Liver (tissue), 9 donors: ENCODE data around the gene CDH23. TPM values are rescaled to one million over a fixed set of nuclear protein-coding genes. Genes with fewer than 3 reads are reported as not detected.

Experiments
- DNase-seq: peaks from one replicate; pipeline ENCODE4 v3.0.0-alpha.2; 2017; ENCODE audit warnings: low spot score
- H3K27ac ChIP-seq, 2 donors: one replicate each; pipeline ENCODE4 v1.7.0; 2013; ENCODE audit warnings: inconsistent platforms in 2 of 2, low read length in 2 of 2, control low read depth in 1 of 2, low read depth in 1 of 2, mild to moderate bottlenecking in 1 of 2
- H3K27me3 ChIP-seq, 4 donors: one replicate each; pipeline versions ENCODE4 v1.6.1 to v1.7.0; 2013; ENCODE audit warnings: low read length in 3 of 4, inconsistent platforms in 1 of 4, mild to moderate bottlenecking in 1 of 4, moderate library complexity in 1 of 4; ENCODE audit not compliant: control insufficient read depth in 4 of 4, insufficient read depth in 4 of 4
- H3K36me3 ChIP-seq, 4 donors: one replicate each; pipeline versions ENCODE4 v1.6.1 to v1.7.0; 2013; ENCODE audit warnings: low read length in 3 of 4, mild to moderate bottlenecking in 3 of 4, low read depth in 1 of 4, moderate library complexity in 1 of 4; ENCODE audit not compliant: control insufficient read depth in 4 of 4, insufficient read depth in 3 of 4
- H3K4me1 ChIP-seq, 4 donors: one replicate each; pipeline versions ENCODE4 v1.6.1 to v1.7.0; 2013; ENCODE audit warnings: low read length in 3 of 4, mild to moderate bottlenecking in 3 of 4, moderate library complexity in 1 of 4; ENCODE audit not compliant: control insufficient read depth in 4 of 4, insufficient read depth in 4 of 4
- H3K4me3 ChIP-seq, 3 donors: one replicate each; pipeline versions ENCODE4 v1.6.1 to v1.7.0; 2013; ENCODE audit warnings: low read length in 3 of 3, control low read depth in 1 of 3, low read depth in 1 of 3, mild to moderate bottlenecking in 1 of 3
- H3K9ac ChIP-seq, 2 donors: one replicate each; pipeline ENCODE4 v1.7.0; 2013; ENCODE audit warnings: low read length in 2 of 2, mild to moderate bottlenecking in 2 of 2, moderate library complexity in 2 of 2, control low read depth in 1 of 2, low read depth in 1 of 2
- H3K9me3 ChIP-seq, 4 donors: one replicate each; pipeline versions ENCODE4 v1.6.1 to v1.7.0; 2013; ENCODE audit warnings: low read length in 3 of 4; ENCODE audit not compliant: control insufficient read depth in 4 of 4
- CTCF ChIP-seq: fragments of 150-350 bp; IDR thresholded peaks from 2 replicates; pipeline ENCODE4 v1.5.1; 2017; ENCODE audit warnings: improper control_type of control experiment, low read depth, low read length; ENCODE audit not compliant: missing input control
- EGR1 ChIP-seq, 2 donors: IDR thresholded peaks; 2 replicates each; pipeline ENCODE4 v1.6.1; 2016 to 2018; ENCODE audit warnings: antibody characterized with exemption in 2 of 2, low read depth in 2 of 2
- FOXA1 ChIP-seq: IDR thresholded peaks from 2 replicates; pipeline ENCODE4 v1.6.1; 2016; ENCODE audit warnings: antibody characterized with exemption
- FOXA2 ChIP-seq: IDR thresholded peaks from 2 replicates; pipeline ENCODE4 v1.6.1; 2016; ENCODE audit warnings: antibody characterized with exemption
- GABPA ChIP-seq, 2 donors: IDR thresholded peaks in 1 of 2; conservative IDR thresholded peaks in 1 of 2; 2 replicates each; pipeline ENCODE4 v1.6.1; 2016; ENCODE audit warnings: antibody characterized with exemption in 2 of 2, mild to moderate bottlenecking in 1 of 2, moderate library complexity in 1 of 2
- HNF4G ChIP-seq: IDR thresholded peaks from 2 replicates; pipeline ENCODE4 v1.6.1; 2016; ENCODE audit warnings: antibody characterized with exemption
- NR2F2 ChIP-seq: IDR thresholded peaks from 2 replicates; pipeline ENCODE4 v1.6.1; 2016; ENCODE audit warnings: antibody characterized with exemption
- RAD21 ChIP-seq, 2 donors: IDR thresholded peaks; 2 replicates each; pipeline ENCODE4 v1.6.1; 2016; ENCODE audit warnings: antibody characterized with exemption in 2 of 2, mild to moderate bottlenecking in 2 of 2
- REST ChIP-seq: IDR thresholded peaks from 2 replicates; pipeline ENCODE4 v1.6.1; 2016; ENCODE audit warnings: antibody characterized with exemption, mild to moderate bottlenecking
- SP1 ChIP-seq: IDR thresholded peaks from 2 replicates; pipeline ENCODE4 v1.6.1; 2018; ENCODE audit warnings: antibody characterized with exemption, mild to moderate bottlenecking
- TAF1 ChIP-seq: conservative IDR thresholded peaks from 2 replicates; pipeline ENCODE4 v1.6.1; 2016; ENCODE audit warnings: antibody characterized with exemption, mild to moderate bottlenecking
- YY1 ChIP-seq: IDR thresholded peaks from 2 replicates; pipeline ENCODE4 v1.6.1; 2016; ENCODE audit warnings: antibody characterized with exemption, mild to moderate bottlenecking
- WGBS: extraction: QIAGEN DNeasy Blood & Tissue Kit; methylation state at CpG from one replicate; pipeline ENCODE4 v1.1.7; 2013; 5-methylcytosine and 5-hydroxymethylcytosine counted together
- polyA plus RNA-seq, 2 donors: library from polyadenylated mRNA; stranded (reverse) in 1 of 2; unstranded in 1 of 2; fragments of 200-250 nt in 1 of 2; fragments of >200 nt in 1 of 2; fragmentation: Nextera tagmentation in 1 of 2; extraction: Ambion mirVana in 1 of 2; gene quantifications; one replicate each; pipeline versions ENCODE4 v1.2.1 to v1.2.3, GENCODE V29; 2013 to 2015
- total RNA-seq, 2 donors: library from RNA; depleted of rRNA; stranded (reverse); fragments of >200 nt; gene quantifications; one replicate each; pipeline ENCODE4 v1.2.3, GENCODE V29; 2014
- donor health status: healthy.
- donor health status: healthy.
- donor health status: healthy.
- donor health status: healthy.
- donor health status: healthy.

The CDH23 gene
- total and polyA plus RNA-seq, 4 donors = 1.5 to 4.7 (median 3.4) TPM

GRCh38 chr10:71635867-71636266, 239.1 kb downstream of the CDH23 start:
- peaks cover 9 to 54% (median 45%) of the 10 kb centered on the region in 4 donors for H3K4me1 ChIP-seq
- no peaks in the 10 kb centered on the region for H3K27me3 ChIP-seq
- H3K4me3 ChIP-seq = no peak overlapping the region
- H3K9me3 ChIP-seq = no peaks in the 10 kb centered on the region
- no peaks in the 10 kb centered on the region for H3K36me3 ChIP-seq
- peak overlapping the region in 1 of 2 donors; percentile 43 for H3K27ac ChIP-seq
- H3K9ac ChIP-seq = no peak overlapping the region
- DNase-seq = no peak
- no peak for TF ChIP-seq EGR1 (IDR thresholded peaks at IDR 0.05; ENCODE audit: low read depth in 2 of 2)
- TF ChIP-seq GABPA (IDR thresholded peaks at IDR 0.05 in 1 of 2, conservative IDR thresholded peaks at IDR 0.05 in 1 of 2) = no peak
- TF ChIP-seq FOXA2 = no peak
- no peak for TF ChIP-seq YY1
- TF ChIP-seq TAF1 = no peak
- TF ChIP-seq FOXA1 = no peak
- no peak for TF ChIP-seq CTCF
- TF ChIP-seq REST = no peak
- 86% methylated on average over 5 of the region's 5 CpGs for WGBS

- Histone ChIP-seq H3K27ac (peak overlapping the region in 1 of 2 donors; percentile 4), H3K4me3 (no peak overlapping the region), H3K9me3 (no peaks in the 10 kb centered on the region), H3K27me3 (no peaks in the 10 kb centered on the region), H3K4me1 (peaks cover 9 to 54% (median 45%) of the 10 kb centered on the region in 4 donors), H3K9ac (no peak overlapping the region), H3K36me3 (no peaks in the 10 kb centered on the region)
- WGBS = 77% methylated on average over 5 of the region's 5 CpGs
- DNase-seq = no peak
- TF ChIP-seq NR2F2 = no peak
- no peak for TF ChIP-seq RAD21 (IDR thresholded peaks at IDR 0.05)
- no peak for TF ChIP-seq SP1
- no peak for TF ChIP-seq EGR1 (IDR thresholded peaks at IDR 0.05; ENCODE audit: low read depth in 2 of 2)
- no peak for TF ChIP-seq HNF4G
- TF ChIP-seq REST = no peak
These were observed 239.9 kb downstream of the CDH23 start for GRCh38 chr10:71636588-71636987.
